GM23338 (cell line): ENCODE results near the gene ZFY. TPM values are rescaled to one million over a fixed set of nuclear protein-coding genes. Genes with fewer than 3 reads are reported as not detected.

Experiments
- ATAC-seq: fragments of 200-7000 bp; cut with Tn5 transposase; 3 replicates; pipeline ENCODE4 v1.9.1; 2020
- DNase-seq: peaks from one replicate; pipeline ENCODE4 v3.0.0-alpha.2; 2015; ENCODE audit warnings: low spot score
- H2AFZ ChIP-seq: fragments of 200-600 bp; sonication (generic); 2 replicates; pipeline ENCODE4 v1.8.0; 2016; ENCODE audit warnings: antibody characterized with exemption, mild to moderate bottlenecking, moderate library complexity
- H3F3A ChIP-seq: fragments of 200-600 bp; sonication (generic); replicated peaks from 2 replicates; pipeline ENCODE4 v1.8.0; 2017; ENCODE audit warnings: antibody characterized with exemption, mixed run types, low read depth
- H3K27ac ChIP-seq: fragments of 200-600 bp; sonication (generic); 2 replicates; pipeline ENCODE4 v1.6.1; 2016; ENCODE audit warnings: low read depth
- H3K27me3 ChIP-seq: fragments of 200-600 bp; sonication (generic); 2 replicates; pipeline ENCODE4 v1.8.0; 2016; ENCODE audit warnings: mild to moderate bottlenecking, mixed run types, moderate library complexity; ENCODE audit not compliant: insufficient read depth
- H3K36me3 ChIP-seq: fragments of 200-600 bp; sonication (generic); 2 replicates; pipeline ENCODE4 v1.8.0; 2016; ENCODE audit warnings: mild to moderate bottlenecking; ENCODE audit not compliant: insufficient read depth
- H3K4me1 ChIP-seq: fragments of 200-600 bp; sonication (generic); 2 replicates; pipeline ENCODE4 v1.8.0; 2016; ENCODE audit warnings: mild to moderate bottlenecking, moderate library complexity; ENCODE audit not compliant: insufficient read depth
- H3K4me2 ChIP-seq: fragments of 200-600 bp; sonication (generic); 2 replicates; pipeline ENCODE4 v1.7.1; 2017; ENCODE audit warnings: mixed run types
- H3K4me3 ChIP-seq: fragments of 200-600 bp; sonication (generic); 2 replicates; pipeline ENCODE4 v1.6.1; 2016; ENCODE audit warnings: mixed run types
- H3K79me2 ChIP-seq: fragments of 200-600 bp; sonication (generic); replicated peaks from 2 replicates; pipeline ENCODE4 v1.8.0; 2017; ENCODE audit warnings: mild to moderate bottlenecking; ENCODE audit not compliant: insufficient read depth
- H3K9me2 ChIP-seq: fragments of 200-600 bp; sonication (generic); 2 replicates; pipeline ENCODE4 v1.8.0; 2017; ENCODE audit not compliant: insufficient read depth
- H4K20me1 ChIP-seq: fragments of 200-600 bp; sonication (generic); replicated peaks from 2 replicates; pipeline ENCODE4 v1.8.0; 2017; ENCODE audit warnings: mild to moderate bottlenecking; ENCODE audit not compliant: insufficient read depth
- H3K27ac Mint-ChIP-seq: 2 replicates; pipeline ENCODE4 v1.8.0; 2020; ENCODE audit warnings: inconsistent platforms, mild to moderate bottlenecking, moderate library complexity, mixed read lengths
- H3K27me3 Mint-ChIP-seq: 3 replicates; pipeline ENCODE4 v1.8.0; 2022; ENCODE audit warnings: low read depth, mild to moderate bottlenecking, moderate library complexity, mixed read lengths, inconsistent platforms; ENCODE audit not compliant: insufficient read depth, poor library complexity
- H3K36me3 Mint-ChIP-seq: 3 replicates; pipeline ENCODE4 v1.8.0; 2021; ENCODE audit warnings: low read depth, mild to moderate bottlenecking, inconsistent platforms, moderate library complexity, mixed read lengths
- H3K4me1 Mint-ChIP-seq: 3 replicates; pipeline ENCODE4 v1.8.0; 2020; ENCODE audit warnings: mild to moderate bottlenecking, inconsistent platforms, mixed read lengths
- H3K4me3 Mint-ChIP-seq: 3 replicates; pipeline ENCODE4 v1.8.0; 2021; ENCODE audit warnings: moderate library complexity, mild to moderate bottlenecking, inconsistent platforms, mixed read lengths
- H3K9me3 Mint-ChIP-seq: 3 replicates; pipeline ENCODE4 v1.8.0; 2020; ENCODE audit warnings: moderate library complexity, mild to moderate bottlenecking, inconsistent platforms, mixed read lengths
- CREB1 ChIP-seq: fragments of 250-450 bp; sonication (Bioruptor Pico); IDR thresholded peaks from 2 replicates; pipeline ENCODE4 v1.5.0; 2020; ENCODE audit warnings: low read depth, mild to moderate bottlenecking, moderate library complexity
- EZH2phosphoT487 ChIP-seq: fragments of 200-600 bp; sonication (generic); IDR thresholded peaks from one replicate; pipeline ENCODE4 v1.8.1; 2018; ENCODE audit warnings: antibody characterized with exemption; ENCODE audit not compliant: unreplicated experiment
- JUNB ChIP-seq: IDR thresholded peaks from one replicate; pipeline ENCODE4 v1.6.1; 2016; ENCODE audit warnings: antibody characterized with exemption; ENCODE audit not compliant: unreplicated experiment
- NANOG ChIP-seq: IDR thresholded peaks from 2 replicates; pipeline ENCODE4 v1.6.1; 2016; ENCODE audit warnings: antibody characterized with exemption, borderline replicate concordance
- POLR2AphosphoS5 ChIP-seq: IDR thresholded peaks from 2 replicates; pipeline ENCODE4 v1.6.1; 2016; ENCODE audit warnings: antibody characterized with exemption, low read depth
- polyA plus RNA-seq: library from polyadenylated mRNA; unstranded; fragments of >200 nt; fragmentation: Nextera tagmentation; extraction: Ambion mirVana; gene quantifications from 2 replicates; pipeline ENCODE4 v1.2.1, GENCODE V29; 2016
- total RNA-seq: library from RNA; depleted of rRNA; stranded (reverse); fragments of >200 nt; shearing (Covaris generic); gene quantifications from 2 replicates; pipeline ENCODE4 v1.2.3, GENCODE V29; 2014
- TF ChIP-seq, protein P1 (sequence below), 2 experiments: fragments of 200-600 bp in 1 of 2; sonication (generic) in 1 of 2; conservative IDR thresholded peaks; 2 replicates each; pipeline versions ENCODE4 v1.5.1 to v1.6.1; 2016 to 2017; ENCODE audit warnings: antibody characterized with exemption in 2 of 2, low read depth in 2 of 2, mild to moderate bottlenecking in 2 of 2, moderate library complexity in 1 of 2
- TF ChIP-seq, protein P2 (sequence below): IDR thresholded peaks from one replicate; pipeline ENCODE4 v1.6.1; 2018; ENCODE audit warnings: antibody characterized with exemption; ENCODE audit not compliant: unreplicated experiment

Gene ZFY
- total and polyA plus RNA-seq, 2 experiments from 2014 or later, result 4.5 to 9.4 TPM

DNA sequence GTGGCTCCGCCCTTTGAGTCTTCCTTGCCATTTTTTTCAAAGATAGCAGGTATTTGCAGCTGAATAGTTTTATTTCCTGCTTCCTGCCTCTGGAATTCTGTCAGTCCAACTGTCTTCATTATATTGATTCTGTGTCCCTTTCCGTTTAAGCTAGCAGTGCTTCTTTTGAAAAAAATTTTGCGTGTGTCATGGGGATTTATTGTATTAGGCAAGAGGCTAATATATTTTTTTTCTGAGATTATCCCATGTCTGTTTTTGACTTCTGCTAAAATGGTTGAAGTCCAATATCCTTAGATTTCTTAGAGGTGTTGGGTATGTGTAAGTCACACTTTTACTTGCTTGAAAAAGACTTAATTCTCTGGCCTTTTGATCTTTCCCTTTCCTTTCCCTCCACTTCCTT lies 20.4 kb downstream of the ZFY start (continued):
- TF ChIP-seq, protein P1, sequence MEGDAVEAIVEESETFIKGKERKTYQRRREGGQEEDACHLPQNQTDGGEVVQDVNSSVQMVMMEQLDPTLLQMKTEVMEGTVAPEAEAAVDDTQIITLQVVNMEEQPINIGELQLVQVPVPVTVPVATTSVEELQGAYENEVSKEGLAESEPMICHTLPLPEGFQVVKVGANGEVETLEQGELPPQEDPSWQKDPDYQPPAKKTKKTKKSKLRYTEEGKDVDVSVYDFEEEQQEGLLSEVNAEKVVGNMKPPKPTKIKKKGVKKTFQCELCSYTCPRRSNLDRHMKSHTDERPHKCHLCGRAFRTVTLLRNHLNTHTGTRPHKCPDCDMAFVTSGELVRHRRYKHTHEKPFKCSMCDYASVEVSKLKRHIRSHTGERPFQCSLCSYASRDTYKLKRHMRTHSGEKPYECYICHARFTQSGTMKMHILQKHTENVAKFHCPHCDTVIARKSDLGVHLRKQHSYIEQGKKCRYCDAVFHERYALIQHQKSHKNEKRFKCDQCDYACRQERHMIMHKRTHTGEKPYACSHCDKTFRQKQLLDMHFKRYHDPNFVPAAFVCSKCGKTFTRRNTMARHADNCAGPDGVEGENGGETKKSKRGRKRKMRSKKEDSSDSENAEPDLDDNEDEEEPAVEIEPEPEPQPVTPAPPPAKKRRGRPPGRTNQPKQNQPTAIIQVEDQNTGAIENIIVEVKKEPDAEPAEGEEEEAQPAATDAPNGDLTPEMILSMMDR (conservative IDR thresholded peaks at IDR 0.05; ENCODE audit: low read depth in 2 of 2), result no peak
- TF ChIP-seq POLR2AphosphoS5, result no peak
- TF ChIP-seq JUNB, result no peak
- TF ChIP-seq, protein P2, sequence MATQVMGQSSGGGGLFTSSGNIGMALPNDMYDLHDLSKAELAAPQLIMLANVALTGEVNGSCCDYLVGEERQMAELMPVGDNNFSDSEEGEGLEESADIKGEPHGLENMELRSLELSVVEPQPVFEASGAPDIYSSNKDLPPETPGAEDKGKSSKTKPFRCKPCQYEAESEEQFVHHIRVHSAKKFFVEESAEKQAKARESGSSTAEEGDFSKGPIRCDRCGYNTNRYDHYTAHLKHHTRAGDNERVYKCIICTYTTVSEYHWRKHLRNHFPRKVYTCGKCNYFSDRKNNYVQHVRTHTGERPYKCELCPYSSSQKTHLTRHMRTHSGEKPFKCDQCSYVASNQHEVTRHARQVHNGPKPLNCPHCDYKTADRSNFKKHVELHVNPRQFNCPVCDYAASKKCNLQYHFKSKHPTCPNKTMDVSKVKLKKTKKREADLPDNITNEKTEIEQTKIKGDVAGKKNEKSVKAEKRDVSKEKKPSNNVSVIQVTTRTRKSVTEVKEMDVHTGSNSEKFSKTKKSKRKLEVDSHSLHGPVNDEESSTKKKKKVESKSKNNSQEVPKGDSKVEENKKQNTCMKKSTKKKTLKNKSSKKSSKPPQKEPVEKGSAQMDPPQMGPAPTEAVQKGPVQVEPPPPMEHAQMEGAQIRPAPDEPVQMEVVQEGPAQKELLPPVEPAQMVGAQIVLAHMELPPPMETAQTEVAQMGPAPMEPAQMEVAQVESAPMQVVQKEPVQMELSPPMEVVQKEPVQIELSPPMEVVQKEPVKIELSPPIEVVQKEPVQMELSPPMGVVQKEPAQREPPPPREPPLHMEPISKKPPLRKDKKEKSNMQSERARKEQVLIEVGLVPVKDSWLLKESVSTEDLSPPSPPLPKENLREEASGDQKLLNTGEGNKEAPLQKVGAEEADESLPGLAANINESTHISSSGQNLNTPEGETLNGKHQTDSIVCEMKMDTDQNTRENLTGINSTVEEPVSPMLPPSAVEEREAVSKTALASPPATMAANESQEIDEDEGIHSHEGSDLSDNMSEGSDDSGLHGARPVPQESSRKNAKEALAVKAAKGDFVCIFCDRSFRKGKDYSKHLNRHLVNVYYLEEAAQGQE, result no peak
- TF ChIP-seq CREB1 (CRISPR knock-in tag), result no peak
- TF ChIP-seq NANOG, result no peak

DNA sequence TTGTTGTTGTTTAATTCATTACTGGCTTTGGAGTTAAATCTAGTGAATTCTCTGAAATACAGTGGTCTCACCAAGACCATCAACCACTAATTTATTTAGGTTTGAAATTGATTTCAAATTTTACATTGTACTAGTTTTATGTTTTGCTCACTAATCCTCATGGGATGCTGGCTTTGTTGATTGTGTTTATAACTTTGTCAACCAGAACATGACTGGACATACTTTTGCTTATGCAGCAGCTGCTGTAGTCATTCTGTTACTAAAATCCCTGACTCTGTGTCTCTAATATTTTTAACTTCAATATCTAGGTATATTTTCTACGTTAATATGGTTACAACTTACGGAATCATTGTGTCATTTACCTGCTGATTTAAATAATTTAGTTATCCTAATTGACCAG lies 26.9 kb downstream of the ZFY start:
- no peak overlapping the region for H3K4me3 Mint-ChIP-seq
- Histone ChIP-seq H3F3A (no peaks in the 10 kb centered on the region), H3K27ac (no peak overlapping the region), H3K27me3 (no peaks in the 10 kb centered on the region), H3K4me3 (no peak overlapping the region), H3K36me3 (no peaks in the 10 kb centered on the region), H4K20me1 (no peaks in the 10 kb centered on the region), H2AFZ (no peak overlapping the region), H3K4me1 (no peaks in the 10 kb centered on the region), H3K79me2 (peaks cover 10% of the 10 kb centered on the region; the same call in 1 of the 2 replicates), H3K9me2 (no peaks in the 10 kb centered on the region), H3K4me2 (no peak overlapping the region)
- H3K27ac Mint-ChIP-seq, result no peak overlapping the region
- DNase-seq (no peak), ATAC-seq (no peak)
- H3K27me3 Mint-ChIP-seq, result no peaks in the 10 kb centered on the region
- no peaks in the 10 kb centered on the region for H3K9me3 Mint-ChIP-seq
- H3K4me1 Mint-ChIP-seq, result peaks cover 8% of the 10 kb centered on the region; the same call in 2 of the 3 replicates
- H3K36me3 Mint-ChIP-seq, result peaks cover under 1% of the 10 kb centered on the region; the same call in 1 of the 3 replicates
- TF ChIP-seq EZH2phosphoT487 (no peak), JUNB (no peak)
- TF ChIP-seq, protein P1 (conservative IDR thresholded peaks at IDR 0.05; ENCODE audit: low read depth in 2 of 2), result no peak
